BE2C (cell line): ENCODE measurements around the gene CEP20. TPM values are rescaled to one million over a fixed set of nuclear protein-coding genes. Genes with fewer than 3 reads are reported as not detected.
"Not testable (repeated sequence)": the region's sequence is repeated elsewhere in the genome, so short reads cannot be mapped to it uniquely, and the experiment has no call there.

Experiments
- DNase-seq: peaks from one replicate; pipeline ENCODE4 v3.0.0-alpha.2; 2020
- H3K27me3 ChIP-seq: fragments of 250-450 bp; sonication (Bioruptor Pico); 2 replicates; pipeline ENCODE4 v1.5.1; 2020; ENCODE audit warnings: mild to moderate bottlenecking
- H3K36me3 ChIP-seq: fragments of 250-450 bp; sonication (Bioruptor Pico); 2 replicates; pipeline ENCODE4 v1.5.1; 2020; ENCODE audit warnings: mild to moderate bottlenecking
- H3K4me1 ChIP-seq: fragments of 250-450 bp; sonication (Bioruptor Pico); 2 replicates; pipeline ENCODE4 v1.5.1; 2020
- H3K4me3 ChIP-seq: 2 replicates; pipeline ENCODE4 v1.5.1; 2011; ENCODE audit warnings: low read depth, low read length
- H3K9me3 ChIP-seq: fragments of 250-450 bp; sonication (Bioruptor Pico); 2 replicates; pipeline ENCODE4 v1.5.1; 2020
- CTCF ChIP-seq: IDR thresholded peaks from 2 replicates; pipeline ENCODE4 v1.5.1; 2012; ENCODE audit warnings: mild to moderate bottlenecking, low read depth, low read length
- polyA plus RNA-seq: library from polyadenylated mRNA; unstranded; fragments of >200 nt; gene quantifications from one replicate; pipeline ENCODE4 v1.2.1, GENCODE V29; 2012; ENCODE audit warnings: low read depth, missing spikeins; ENCODE audit not compliant: insufficient read length, insufficient read depth

The CEP20 gene
- polyA plus RNA-seq = 39.7 TPM

GRCh38 chr16:15888072-15888976 lies at the start of gene CEP20:
TSS of gene CEP20 (minus strand) at chr16:15888603. CDS start at chr16:15888585, 18 bp downstream.
- H3K36me3 ChIP-seq = peaks cover 6% of the 10 kb centered on the region; the same call in 1 of the 2 replicates
- peaks cover 8% of the 10 kb centered on the region for H3K4me1 ChIP-seq
- peak within 1 kb of the TSS; percentile 99 for H3K4me3 ChIP-seq
- DNase-seq = peak; percentile 100
- no peaks in the 10 kb centered on the region for H3K9me3 ChIP-seq
- no peaks in the 10 kb centered on the region for H3K27me3 ChIP-seq
- TF ChIP-seq CTCF = 0 out of 2 replicates have a peak, but pooled peaks have one; percentile 11

GRCh38 chr16:15936809-15937208 lies 48.4 kb upstream of the CEP20 start:
- H3K36me3 ChIP-seq, DNase-seq, H3K9me3 ChIP-seq, H3K4me1 ChIP-seq, H3K27me3 ChIP-seq, H3K4me3 ChIP-seq: not testable (repeated sequence)

- DNase-seq = no peak
- H3K4me3 ChIP-seq = no peak overlapping the region
- H3K27me3 ChIP-seq = no peaks in the 10 kb centered on the region
- no peaks in the 10 kb centered on the region for H3K4me1 ChIP-seq
- no peaks in the 10 kb centered on the region for H3K36me3 ChIP-seq
- TF ChIP-seq CTCF = no peak
- H3K9me3 ChIP-seq = no peaks in the 10 kb centered on the region; the same call in 1 of the 2 replicates
Observed at GRCh38 chr16:15934991-15935390, 46.6 kb upstream of the CEP20 start.

- TF ChIP-seq CTCF = no peak
- DNase-seq = no peak
- Histone ChIP-seq H3K36me3 (no peaks in the 10 kb centered on the region), H3K9me3 (no peaks in the 10 kb centered on the region; the same call in 1 of the 2 replicates), H3K4me1 (no peaks in the 10 kb centered on the region), H3K4me3 (no peak overlapping the region), H3K27me3 (no peaks in the 10 kb centered on the region)
Observed at GRCh38 chr16:15933781-15934180, 45.4 kb upstream of the CEP20 start.

- Histone ChIP-seq H3K36me3 (no peaks in the 10 kb centered on the region), H3K9me3 (no peaks in the 10 kb centered on the region; the same call in 1 of the 2 replicates), H3K4me1 (no peaks in the 10 kb centered on the region), H3K27me3 (no peaks in the 10 kb centered on the region), H3K4me3 (no peak overlapping the region)
- TF ChIP-seq CTCF = no peak
- no peak for DNase-seq
Observed at GRCh38 chr16:15932939-15933338, 44.5 kb upstream of the CEP20 start.

GRCh38 chr16:15928261-15929104 lies 40.1 kb upstream of the CEP20 start:
- H3K36me3 ChIP-seq = no peaks in the 10 kb centered on the region
- H3K4me3 ChIP-seq = no peak overlapping the region
- H3K4me1 ChIP-seq = no peaks in the 10 kb centered on the region
- no peak for TF ChIP-seq CTCF
- H3K9me3 ChIP-seq = no peaks in the 10 kb centered on the region
- DNase-seq = no peak
- H3K27me3 ChIP-seq = no peaks in the 10 kb centered on the region
